Mesenchymal stem cell (in vitro differentiated cells and primary cell): ENCODE measurements around the gene NUAK1.

Source experiments
- DNase-seq: peaks from one replicate; pipeline ENCODE4 v3.0.0-alpha.2; 2013
- H2AFZ ChIP-seq: one replicate; pipeline ENCODE4 v1.6.1; 2013; ENCODE audit warnings: low read depth, mild to moderate bottlenecking, control low read depth, inconsistent platforms, low read length, moderate library complexity
- H2AK5ac ChIP-seq: 2 replicates; pipeline ENCODE4 v1.6.1; 2013; ENCODE audit warnings: low read length, moderate library complexity, mild to moderate bottlenecking, inconsistent platforms; ENCODE audit not compliant: severe bottlenecking
- H2BK120ac ChIP-seq: one replicate; pipeline ENCODE4 v1.6.1; 2013; ENCODE audit warnings: low read depth, mild to moderate bottlenecking, inconsistent platforms, low read length, moderate library complexity
- H2BK12ac ChIP-seq, 2 experiments: one replicate each; pipeline ENCODE4 v1.6.1; 2013; ENCODE audit warnings: inconsistent platforms in 2 of 2, low read length in 2 of 2, mild to moderate bottlenecking in 2 of 2, moderate library complexity in 2 of 2, control low read depth in 1 of 2
- H2BK15ac ChIP-seq: one replicate; pipeline ENCODE4 v1.6.1; 2013; ENCODE audit warnings: mild to moderate bottlenecking, low read depth, inconsistent platforms; ENCODE audit not compliant: poor library complexity, severe bottlenecking
- H2BK5ac ChIP-seq: 2 replicates; pipeline ENCODE4 v1.6.1; 2013; ENCODE audit warnings: low read depth, mild to moderate bottlenecking, low read length, control low read depth, inconsistent platforms; ENCODE audit not compliant: poor library complexity, severe bottlenecking
- H3K14ac ChIP-seq, 2 experiments: one replicate each; pipeline ENCODE4 v1.6.1; 2013; ENCODE audit warnings: inconsistent platforms in 2 of 2, low read length in 2 of 2, control low read depth in 1 of 2, mild to moderate bottlenecking in 1 of 2, moderate library complexity in 1 of 2
- H3K18ac ChIP-seq, 2 experiments: one replicate each; pipeline ENCODE4 v1.6.1; 2013; ENCODE audit warnings: inconsistent platforms in 2 of 2, low read length in 2 of 2, control low read depth in 1 of 2, low read depth in 1 of 2, mild to moderate bottlenecking in 1 of 2
- H3K23ac ChIP-seq, 2 experiments: one replicate each; pipeline ENCODE4 v1.6.1; 2013; ENCODE audit warnings: inconsistent platforms in 2 of 2, low read length in 2 of 2, mild to moderate bottlenecking in 2 of 2, moderate library complexity in 2 of 2, control low read depth in 1 of 2
- H3K27ac ChIP-seq: 2 replicates; pipeline ENCODE4 v1.5.1; 2013; ENCODE audit warnings: mild to moderate bottlenecking, moderate library complexity, low read length, control low read depth, inconsistent platforms; ENCODE audit not compliant: poor library complexity, severe bottlenecking
- H3K27me3 ChIP-seq, 2 experiments: 2 replicates each; pipeline versions ENCODE4 v1.6.1 to v1.7.0; 2013; ENCODE audit warnings: low read length in 2 of 2, mild to moderate bottlenecking in 2 of 2, moderate library complexity in 2 of 2, control low read depth in 1 of 2, inconsistent platforms in 1 of 2; ENCODE audit not compliant: control insufficient read depth in 1 of 2, insufficient read depth in 1 of 2
- H3K36me3 ChIP-seq, 2 experiments: 2 replicates each; pipeline versions ENCODE4 v1.6.1 to v1.7.0; 2013; ENCODE audit warnings: low read length in 2 of 2, control low read depth in 1 of 2, inconsistent platforms in 1 of 2, low read depth in 1 of 2, mild to moderate bottlenecking in 1 of 2; ENCODE audit not compliant: insufficient read depth in 2 of 2, control insufficient read depth in 1 of 2
- H3K4ac ChIP-seq, 2 experiments: one replicate each; pipeline ENCODE4 v1.6.1; 2013; ENCODE audit warnings: inconsistent platforms in 2 of 2, low read length in 2 of 2, mild to moderate bottlenecking in 2 of 2, moderate library complexity in 2 of 2, control low read depth in 1 of 2, low read depth in 1 of 2
- H3K4me1 ChIP-seq: 2 replicates; pipeline ENCODE4 v1.6.1; 2013; ENCODE audit warnings: low read depth, low read length, control low read depth; ENCODE audit not compliant: control insufficient read depth, insufficient read depth
- H3K4me2 ChIP-seq: 2 replicates; pipeline ENCODE4 v1.6.1; 2013; ENCODE audit warnings: low read length, mild to moderate bottlenecking, inconsistent platforms; ENCODE audit not compliant: poor library complexity, severe bottlenecking
- H3K4me3 ChIP-seq, 2 experiments: 2 replicates each; pipeline versions ENCODE4 v1.5.1 to v1.7.0; 2013; ENCODE audit warnings: low read length in 2 of 2, mild to moderate bottlenecking in 2 of 2, control low read depth in 1 of 2, low read depth in 1 of 2; ENCODE audit not compliant: insufficient read depth in 1 of 2
- H3K79me1 ChIP-seq: replicated peaks from 2 replicates; pipeline ENCODE4 v1.6.1; 2013; ENCODE audit warnings: mild to moderate bottlenecking, control low read depth, low read length, inconsistent platforms; ENCODE audit not compliant: poor library complexity, severe bottlenecking
- H3K9ac ChIP-seq: 2 replicates; pipeline ENCODE4 v1.7.0; 2013; ENCODE audit warnings: mild to moderate bottlenecking, low read length, moderate library complexity
- H3K9me3 ChIP-seq: 2 replicates; pipeline ENCODE4 v1.7.0; 2013; ENCODE audit warnings: mild to moderate bottlenecking, low read length; ENCODE audit not compliant: control insufficient read depth
- H4K8ac ChIP-seq: one replicate; pipeline ENCODE4 v1.6.1; 2013; ENCODE audit warnings: inconsistent platforms, mild to moderate bottlenecking, low read length, moderate library complexity
- H4K91ac ChIP-seq: one replicate; pipeline ENCODE4 v1.6.1; 2013; ENCODE audit warnings: mild to moderate bottlenecking, low read length, inconsistent platforms
- WGBS: methylation state at CpG from one replicate; pipeline ENCODE4 v1.1.7; 2013; ENCODE audit warnings: mixed read lengths; 5-methylcytosine and 5-hydroxymethylcytosine counted together

NUAK1 gene

GRCh38 chr12:106074706-106075392, 63.9 kb downstream of the NUAK1 start:
- H4K91ac ChIP-seq: no peak overlapping the region
- peaks cover 40% of the 10 kb centered on the region for H3K79me1 ChIP-seq
- H3K4me1 ChIP-seq: peaks cover 19% of the 10 kb centered on the region
- peak overlapping the region; percentile 15 for H3K4me2 ChIP-seq
- H2BK120ac ChIP-seq: peak overlapping the region; percentile 9
- WGBS: 16% methylated on average over 8 of the region's 11 CpGs
- H3K9me3 ChIP-seq: no peaks in the 10 kb centered on the region
- H3K23ac ChIP-seq: no peak overlapping the region
- H3K4ac ChIP-seq: peak overlapping the region in 1 of 2 experiments; percentile 1
- H3K14ac ChIP-seq: no peak overlapping the region
- peak overlapping the region; percentile 35 to 40 for H3K18ac ChIP-seq
- H2AK5ac ChIP-seq: peak overlapping the region; percentile 43
- H2AFZ ChIP-seq: no peak overlapping the region
- peak overlapping the region; percentile 95 for H3K27ac ChIP-seq
- H3K36me3 ChIP-seq: peaks cover 3 to 33% of the 10 kb centered on the region in 2 experiments
- H2BK5ac ChIP-seq: peak overlapping the region; percentile 63
- H3K9ac ChIP-seq: no peak overlapping the region
- peak overlapping the region in 1 of 2 experiments; percentile 17 for H2BK12ac ChIP-seq
- peak; percentile 92 for DNase-seq
- peak overlapping the region; percentile 66 for H4K8ac ChIP-seq
- H2BK15ac ChIP-seq: no peak overlapping the region
- H3K27me3 ChIP-seq: no peaks in the 10 kb centered on the region
- no peak overlapping the region for H3K4me3 ChIP-seq

- Histone ChIP-seq H4K8ac (peak overlapping the region; percentile 66), H3K9me3 (no peaks in the 10 kb centered on the region), H3K18ac (peak overlapping the region; percentile 35 to 40), H3K36me3 (peaks cover 8 to 35% of the 10 kb centered on the region in 2 experiments), H2BK120ac (peak overlapping the region; percentile 9), H3K27me3 (no peaks in the 10 kb centered on the region), H3K23ac (no peak overlapping the region), H2BK5ac (no peak overlapping the region), H2BK15ac (no peak overlapping the region), H3K4me1 (peaks cover 18% of the 10 kb centered on the region), H3K4ac (peak overlapping the region in 1 of 2 experiments; percentile 1), H2BK12ac (peak overlapping the region in 1 of 2 experiments; percentile 17), H3K79me1 (peaks cover 40% of the 10 kb centered on the region), H4K91ac (no peak overlapping the region), H3K9ac (no peak overlapping the region), H3K14ac (no peak overlapping the region), H3K27ac (peak overlapping the region; percentile 95), H2AK5ac (peak overlapping the region; percentile 43), H3K4me2 (no peak overlapping the region), H2AFZ (no peak overlapping the region), H3K4me3 (no peak overlapping the region)
- no peak for DNase-seq
- 19% methylated on average over 1 of the region's 1 CpG for WGBS
Measured at GRCh38 chr12:106074361-106074705, 64.4 kb downstream of the NUAK1 start.

- H2BK15ac ChIP-seq: no peak overlapping the region
- no peak for DNase-seq
- H2AFZ ChIP-seq: no peak overlapping the region
- no peaks in the 10 kb centered on the region for H3K9me3 ChIP-seq
- no peak overlapping the region for H3K23ac ChIP-seq
- H2BK5ac ChIP-seq: no peak overlapping the region
- H4K8ac ChIP-seq: no peak overlapping the region
- H3K79me1 ChIP-seq: peaks cover 37% of the 10 kb centered on the region
- no peak overlapping the region for H3K14ac ChIP-seq
- peaks cover 14 to 30% of the 10 kb centered on the region in 2 experiments for H3K36me3 ChIP-seq
- H3K27ac ChIP-seq: no peak overlapping the region
- no peak overlapping the region for H3K4me2 ChIP-seq
- no peak overlapping the region for H4K91ac ChIP-seq
- no peak overlapping the region for H3K4ac ChIP-seq
- peaks cover 9% of the 10 kb centered on the region for H3K4me1 ChIP-seq
- H2BK120ac ChIP-seq: no peak overlapping the region
- WGBS: 96% methylated on average over 3 of the region's 3 CpGs
- no peak overlapping the region for H3K18ac ChIP-seq
- H2AK5ac ChIP-seq: peak overlapping the region; percentile 5
- no peak overlapping the region for H3K9ac ChIP-seq
- H3K4me3 ChIP-seq: no peak overlapping the region
- no peaks in the 10 kb centered on the region for H3K27me3 ChIP-seq
- H2BK12ac ChIP-seq: no peak overlapping the region
Measured at GRCh38 chr12:106073179-106073578, 65.6 kb downstream of the NUAK1 start.

- H2BK5ac ChIP-seq: no peak overlapping the region
- H3K23ac ChIP-seq: no peak overlapping the region
- H2AK5ac ChIP-seq: peak overlapping the region; percentile 65
- peak overlapping the region; percentile 7 to 59 for H2BK12ac ChIP-seq
- no peak overlapping the region for H3K4me2 ChIP-seq
- H3K27me3 ChIP-seq: no peaks in the 10 kb centered on the region
- H3K4ac ChIP-seq: no peak overlapping the region
- H4K8ac ChIP-seq: peak overlapping the region; percentile 19
- WGBS: 72% methylated on average over 2 of the region's 2 CpGs
- peaks cover 7% of the 10 kb centered on the region for H3K4me1 ChIP-seq
- H3K9me3 ChIP-seq: no peaks in the 10 kb centered on the region
- DNase-seq: no peak
- H3K14ac ChIP-seq: no peak overlapping the region
- H3K27ac ChIP-seq: no peak overlapping the region
- H2AFZ ChIP-seq: no peak overlapping the region
- peak overlapping the region; percentile 2 for H2BK15ac ChIP-seq
- H3K4me3 ChIP-seq: no peak overlapping the region
- H2BK120ac ChIP-seq: no peak overlapping the region
- no peak overlapping the region for H3K9ac ChIP-seq
- peaks cover 35% of the 10 kb centered on the region for H3K79me1 ChIP-seq
- H4K91ac ChIP-seq: no peak overlapping the region
- peaks cover 17 to 31% of the 10 kb centered on the region in 2 experiments for H3K36me3 ChIP-seq
- peak overlapping the region in 1 of 2 experiments; percentile 13 for H3K18ac ChIP-seq
Measured at GRCh38 chr12:106072751-106073150, 66.0 kb downstream of the NUAK1 start.
